Type B pancreatic cell (in vitro differentiated cells): ENCODE data around the gene RAD23A. TPM values are rescaled to one million over a fixed set of nuclear protein-coding genes. Genes with fewer than 3 reads are reported as not detected.

Source experiments
- DNase-seq: peaks from one replicate; pipeline ENCODE4 v3.0.0; 2021; ENCODE audit warnings: mixed read lengths; ENCODE audit not compliant: unreplicated experiment; ENCODE audit errors: extremely low spot score
- H3K27ac Mint-ChIP-seq: 2 replicates; pipeline ENCODE4 v1.8.0; 2021; ENCODE audit warnings: mild to moderate bottlenecking, mixed read lengths
- H3K27me3 Mint-ChIP-seq: 2 replicates; pipeline ENCODE4 v1.8.0; 2021; ENCODE audit warnings: mixed read lengths
- H3K36me3 Mint-ChIP-seq: 2 replicates; pipeline ENCODE4 v1.8.0; 2021; ENCODE audit warnings: mixed read lengths
- H3K4me1 Mint-ChIP-seq: one replicate; pipeline ENCODE4 v1.8.0; 2021; ENCODE audit warnings: mixed read lengths; ENCODE audit not compliant: unreplicated experiment
- H3K4me3 Mint-ChIP-seq: 2 replicates; pipeline ENCODE4 v1.8.0; 2021; ENCODE audit warnings: mild to moderate bottlenecking, mixed read lengths
- H3K9me3 Mint-ChIP-seq: 2 replicates; pipeline ENCODE4 v1.8.0; 2021; ENCODE audit warnings: mixed read lengths
- long read RNA-seq: library from polyadenylated mRNA; unstranded; transcript quantifications from one replicate; pipeline ENCODE4 v2.0.0, GENCODE V29; 2020
- total RNA-seq: library from RNA; stranded (reverse); gene quantifications from 2 replicates; pipeline ENCODE4 v1.2.1, GENCODE V29; 2021; ENCODE audit warnings: low replicate concordance
- TF ChIP-seq, protein P1 (sequence below): fragments of 200-600 bp; sonication (generic); conservative IDR thresholded peaks from 2 replicates; pipeline ENCODE4 v1.5.0; 2021; ENCODE audit warnings: antibody characterized with exemption, mild to moderate bottlenecking

RAD23A gene
- 77.1 and 82.3 TPM in 2 replicates for total RNA-seq
- long read RNA-seq, transcript RAD23A-203 (9 exons, 1,746 nt), result minor isoform, 5 of 15 reads
- long read RNA-seq, transcript RAD23A-201 (9 exons, 1,736 nt), result major isoform, 8 of 15 reads
- long read RNA-seq, partial matches to known transcripts, result 0 of 15 reads
- long read RNA-seq, other reads (novel, unspliced or antisense), result 2 of 15 reads

DNA sequence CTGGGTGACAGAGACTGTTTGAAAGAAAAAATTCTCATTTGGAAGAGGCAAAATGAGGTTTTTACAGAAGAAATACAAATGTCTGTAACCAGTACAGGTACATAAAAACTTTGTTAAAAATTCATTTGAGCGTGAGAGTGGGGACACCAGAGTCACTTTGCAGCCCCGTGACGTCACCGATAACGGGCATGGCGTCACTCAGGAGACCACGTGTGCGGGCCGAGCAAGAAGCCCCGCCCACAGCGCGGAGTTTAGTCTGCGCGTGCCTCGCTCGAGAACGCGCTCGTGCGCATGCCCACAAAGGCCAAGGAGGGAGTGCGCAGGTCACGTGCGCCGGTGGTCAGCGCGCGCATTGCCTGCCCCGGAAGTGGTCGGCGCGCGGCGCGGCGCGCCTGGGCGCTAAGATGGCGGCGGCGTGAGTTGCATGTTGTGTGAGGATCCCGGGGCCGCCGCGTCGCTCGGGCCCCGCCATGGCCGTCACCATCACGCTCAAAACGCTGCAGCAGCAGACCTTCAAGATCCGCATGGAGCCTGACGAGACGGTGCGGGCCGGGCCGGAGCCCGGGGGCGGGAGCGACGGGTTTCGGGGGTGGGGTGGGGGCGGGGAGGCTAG, at the start of gene RAD23A:
Gene RAD23A, plus strand, starts transcription at position 384 of the 613 bp plus-strand sequence. Its CDS starts 87 bp downstream, at position 471.
- peak within 1 kb of the TSS; percentile 96 for H3K4me3 Mint-ChIP-seq
- H3K36me3 Mint-ChIP-seq, result peaks cover 35% of the 10 kb centered on the region
- no peaks in the 10 kb centered on the region for H3K9me3 Mint-ChIP-seq
- DNase-seq, result peak; percentile 99
- H3K27ac Mint-ChIP-seq, result peak within 1 kb of the TSS; percentile 98
- H3K27me3 Mint-ChIP-seq, result no peaks in the 10 kb centered on the region
- TF ChIP-seq, protein P1, sequence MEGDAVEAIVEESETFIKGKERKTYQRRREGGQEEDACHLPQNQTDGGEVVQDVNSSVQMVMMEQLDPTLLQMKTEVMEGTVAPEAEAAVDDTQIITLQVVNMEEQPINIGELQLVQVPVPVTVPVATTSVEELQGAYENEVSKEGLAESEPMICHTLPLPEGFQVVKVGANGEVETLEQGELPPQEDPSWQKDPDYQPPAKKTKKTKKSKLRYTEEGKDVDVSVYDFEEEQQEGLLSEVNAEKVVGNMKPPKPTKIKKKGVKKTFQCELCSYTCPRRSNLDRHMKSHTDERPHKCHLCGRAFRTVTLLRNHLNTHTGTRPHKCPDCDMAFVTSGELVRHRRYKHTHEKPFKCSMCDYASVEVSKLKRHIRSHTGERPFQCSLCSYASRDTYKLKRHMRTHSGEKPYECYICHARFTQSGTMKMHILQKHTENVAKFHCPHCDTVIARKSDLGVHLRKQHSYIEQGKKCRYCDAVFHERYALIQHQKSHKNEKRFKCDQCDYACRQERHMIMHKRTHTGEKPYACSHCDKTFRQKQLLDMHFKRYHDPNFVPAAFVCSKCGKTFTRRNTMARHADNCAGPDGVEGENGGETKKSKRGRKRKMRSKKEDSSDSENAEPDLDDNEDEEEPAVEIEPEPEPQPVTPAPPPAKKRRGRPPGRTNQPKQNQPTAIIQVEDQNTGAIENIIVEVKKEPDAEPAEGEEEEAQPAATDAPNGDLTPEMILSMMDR, result no peak
- H3K4me1 Mint-ChIP-seq, result peaks cover 24% of the 10 kb centered on the region

DNA sequence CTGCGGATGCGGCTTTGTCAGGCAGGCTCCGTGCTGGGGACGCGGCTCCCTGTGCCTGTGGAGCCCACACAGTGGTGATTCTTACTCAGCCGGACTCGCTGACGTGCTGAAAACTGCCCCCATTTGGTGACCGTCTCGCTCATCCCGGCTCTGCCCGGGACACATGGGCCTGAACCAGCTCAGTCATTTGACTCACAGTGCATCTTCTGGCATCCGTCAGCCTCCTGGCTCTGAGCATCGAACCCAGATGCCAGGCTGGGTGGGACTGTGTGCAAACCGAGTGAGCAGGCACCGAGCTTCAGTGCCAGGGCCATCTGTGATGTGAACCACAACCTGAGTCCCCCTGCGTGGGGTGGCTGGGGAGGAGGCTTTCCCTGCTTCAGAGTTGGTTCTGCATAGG, 49.2 kb upstream of the RAD23A start:
- Mint-ChIP-seq H3K9me3 (no peaks in the 10 kb centered on the region), H3K27ac (no peak overlapping the region), H3K4me3 (no peak overlapping the region), H3K36me3 (peaks cover 5% of the 10 kb centered on the region), H3K4me1 (no peaks in the 10 kb centered on the region), H3K27me3 (no peaks in the 10 kb centered on the region)
- TF ChIP-seq, protein P1, result no peak
- DNase-seq, result no peak

DNA sequence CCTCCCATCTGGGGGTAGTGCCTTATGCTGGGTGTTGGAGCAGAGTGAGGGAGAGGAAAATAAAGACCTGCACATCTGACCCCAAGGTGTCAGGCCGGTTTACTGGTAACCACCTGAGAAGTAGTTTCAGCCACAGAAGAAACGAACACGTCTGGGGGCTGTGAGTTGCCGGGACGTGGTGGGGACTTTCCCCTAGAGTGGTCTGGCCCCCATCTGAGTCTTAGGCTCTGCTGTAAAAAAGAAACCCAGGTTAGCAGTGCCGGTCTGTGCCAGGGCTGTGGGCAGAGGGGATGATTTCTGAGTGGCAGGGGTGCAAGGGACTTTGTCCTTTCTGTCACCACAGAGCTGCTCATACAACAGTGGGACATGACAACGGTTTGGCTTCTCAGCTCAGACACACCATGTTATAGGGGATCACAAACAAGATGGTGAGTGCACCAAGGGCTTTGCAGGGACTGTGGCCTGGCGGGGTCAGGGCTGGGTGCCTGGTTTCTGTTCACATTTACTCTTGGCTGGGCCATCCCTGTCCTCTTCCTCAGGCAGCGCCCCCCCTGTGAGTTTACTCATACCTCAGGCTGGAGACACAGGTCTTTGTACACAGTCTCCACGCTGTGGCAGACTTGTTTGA, 45.7 kb upstream of the RAD23A start:
- H3K27ac Mint-ChIP-seq, result no peak overlapping the region
- TF ChIP-seq, protein P1, result no peak
- H3K4me3 Mint-ChIP-seq, result no peak overlapping the region
- H3K36me3 Mint-ChIP-seq, result peaks cover under 1% of the 10 kb centered on the region
- no peaks in the 10 kb centered on the region for H3K4me1 Mint-ChIP-seq
- DNase-seq, result no peak
- H3K9me3 Mint-ChIP-seq, result no peaks in the 10 kb centered on the region
- no peaks in the 10 kb centered on the region for H3K27me3 Mint-ChIP-seq

DNA sequence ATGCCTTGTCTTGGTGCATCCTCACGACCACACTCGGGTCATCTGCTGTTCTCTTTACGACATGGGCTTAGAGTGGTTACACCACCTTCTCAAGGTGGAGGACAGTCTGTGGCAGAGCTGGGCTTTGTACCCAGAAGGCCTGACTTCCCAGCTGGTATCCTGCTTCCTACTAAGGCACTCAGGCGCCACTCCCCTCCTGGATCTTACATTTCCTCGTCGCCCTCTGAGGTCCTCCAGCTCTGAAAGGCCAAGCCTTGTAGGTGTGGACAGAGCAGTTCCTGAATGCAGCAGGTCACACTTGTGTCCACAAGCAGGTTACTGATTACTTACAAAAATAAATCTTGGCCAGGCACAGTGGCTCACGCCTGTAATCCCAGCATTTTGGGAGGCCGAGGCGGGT, 38.5 kb upstream of the RAD23A start:
- Mint-ChIP-seq H3K27me3 (no peaks in the 10 kb centered on the region), H3K9me3 (no peaks in the 10 kb centered on the region), H3K27ac (no peak overlapping the region), H3K36me3 (no peaks in the 10 kb centered on the region), H3K4me3 (no peak overlapping the region), H3K4me1 (peaks cover under 1% of the 10 kb centered on the region)
- no peak for DNase-seq
- TF ChIP-seq, protein P1, result no peak

DNA sequence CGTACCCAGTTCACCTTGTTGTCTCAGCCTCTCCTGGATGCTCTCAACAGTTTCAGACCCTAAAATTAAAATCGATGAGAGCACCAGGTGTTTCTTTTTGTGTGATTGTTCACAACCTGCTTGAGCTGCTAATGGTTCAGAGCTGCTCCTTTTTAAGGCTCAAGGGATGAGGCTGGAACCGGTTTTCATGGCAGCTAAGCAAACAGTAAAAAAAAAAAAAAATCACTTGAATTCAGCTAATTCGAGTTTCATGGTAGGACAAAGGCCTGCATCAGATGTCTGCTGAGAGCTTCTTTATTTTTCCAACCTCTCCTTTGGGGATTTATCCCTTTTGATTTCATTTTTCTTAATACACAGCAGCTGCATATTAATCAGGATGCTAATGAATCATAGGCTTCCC, 33.1 kb upstream of the RAD23A start:
- peaks cover 19% of the 10 kb centered on the region for H3K4me1 Mint-ChIP-seq
- peak overlapping the region; percentile 86 for H3K27ac Mint-ChIP-seq
- no peak for DNase-seq
- peak overlapping the region; percentile 75 for H3K4me3 Mint-ChIP-seq
- no peaks in the 10 kb centered on the region for H3K9me3 Mint-ChIP-seq
- TF ChIP-seq, protein P1, result no peak
- no peaks in the 10 kb centered on the region for H3K27me3 Mint-ChIP-seq
- no peaks in the 10 kb centered on the region for H3K36me3 Mint-ChIP-seq
